Occipital lobe (tissue), 1 donor: Measurements from ENCODE around the gene MMP23B. TPM values are rescaled to one million over a fixed set of nuclear protein-coding genes. Genes with fewer than 3 reads are reported as not detected.

Experiments used
- total RNA-seq: library from RNA; depleted of rRNA; stranded (reverse); fragments of >200 nt; gene quantifications from one replicate; pipeline ENCODE4 v1.2.3, GENCODE V29; 2014

The MMP23B gene
- total RNA-seq, 1 donor from 2014 or later = 0.31 TPM

Other genes with a start within 250 kb of the MMP23B start
- 116 TPM for gene CCNL2, start 232.8 kb upstream of the MMP23B start, total RNA-seq
- 50.4 TPM for gene MRPL20, start 224.9 kb upstream of the MMP23B start, total RNA-seq
- 1.4 TPM for gene ANKRD65, start 210.9 kb upstream of the MMP23B start, total RNA-seq
- gene VWA1, start 196.5 kb upstream of the MMP23B start, total RNA-seq = 4.1 TPM
- gene ATAD3C, start 182.5 kb upstream of the MMP23B start, total RNA-seq = 0.62 TPM
- gene ATAD3B, start 160.4 kb upstream of the MMP23B start, total RNA-seq = 11.7 TPM
- 7.3 TPM for gene ATAD3A, start 120.0 kb upstream of the MMP23B start, total RNA-seq
- gene TMEM240, start 91.5 kb upstream of the MMP23B start, total RNA-seq = 18.1 TPM
- gene SSU72, start 57.3 kb upstream of the MMP23B start, total RNA-seq = 32.9 TPM
- gene FNDC10, start 32.0 kb upstream of the MMP23B start, total RNA-seq = 2.7 TPM
- 43.5 TPM for gene MIB2, start 16.7 kb upstream of the MMP23B start, total RNA-seq
- gene CDK11B, start 26.8 kb downstream of the MMP23B start, total RNA-seq = 7.0 TPM
- 61.6 TPM for gene SLC35E2B, start 60.6 kb downstream of the MMP23B start, total RNA-seq
- gene CDK11A, start 92.2 kb downstream of the MMP23B start, total RNA-seq = 7.6 TPM
- 20.4 TPM for gene NADK, start 146.3 kb downstream of the MMP23B start, total RNA-seq